ENCODE results near the gene JAG2.

Gene JAG2

DNA sequence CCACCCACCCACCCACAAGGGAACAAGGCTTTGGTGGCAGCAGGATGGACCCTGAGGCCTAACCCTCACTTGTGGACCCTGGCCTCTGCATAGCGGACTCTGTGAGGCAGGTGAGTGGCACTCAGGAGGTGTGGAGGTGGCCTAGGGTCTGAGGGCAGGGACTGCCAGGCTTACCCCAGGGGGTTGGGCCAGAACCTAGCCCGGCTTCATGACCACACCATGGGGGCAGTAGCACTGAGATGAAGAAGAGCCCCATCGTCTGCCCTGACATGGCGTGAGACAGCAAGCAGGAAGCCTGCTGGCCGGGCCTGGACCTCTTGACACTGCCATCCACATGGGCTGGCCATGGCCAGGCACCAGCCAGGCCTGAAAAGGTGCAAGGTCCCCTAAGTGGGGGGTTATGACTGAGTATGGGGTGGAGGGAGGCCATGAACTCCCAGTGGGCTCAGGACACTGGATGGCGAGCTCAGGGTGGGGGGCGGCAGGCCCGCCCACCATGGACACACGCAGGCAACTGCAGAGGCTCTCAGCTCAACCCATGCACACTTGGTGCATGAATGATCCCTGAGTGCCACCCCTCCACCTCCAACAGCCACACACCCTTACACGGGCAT, 29.3 kb downstream of the JAG2 start:
- DNase-seq (no peak), ATAC-seq (no peak)
- Mint-ChIP-seq H3K27me3 (no peaks in the 10 kb centered on the region), H3K36me3 (ENCODE audit: low read depth) (no peaks in the 10 kb centered on the region), H3K4me3 (no peak overlapping the region), H3K27ac (no peak overlapping the region), H3K4me1 (no peaks in the 10 kb centered on the region), H3K9me3 (peaks cover 4% of the 10 kb centered on the region)

DNA sequence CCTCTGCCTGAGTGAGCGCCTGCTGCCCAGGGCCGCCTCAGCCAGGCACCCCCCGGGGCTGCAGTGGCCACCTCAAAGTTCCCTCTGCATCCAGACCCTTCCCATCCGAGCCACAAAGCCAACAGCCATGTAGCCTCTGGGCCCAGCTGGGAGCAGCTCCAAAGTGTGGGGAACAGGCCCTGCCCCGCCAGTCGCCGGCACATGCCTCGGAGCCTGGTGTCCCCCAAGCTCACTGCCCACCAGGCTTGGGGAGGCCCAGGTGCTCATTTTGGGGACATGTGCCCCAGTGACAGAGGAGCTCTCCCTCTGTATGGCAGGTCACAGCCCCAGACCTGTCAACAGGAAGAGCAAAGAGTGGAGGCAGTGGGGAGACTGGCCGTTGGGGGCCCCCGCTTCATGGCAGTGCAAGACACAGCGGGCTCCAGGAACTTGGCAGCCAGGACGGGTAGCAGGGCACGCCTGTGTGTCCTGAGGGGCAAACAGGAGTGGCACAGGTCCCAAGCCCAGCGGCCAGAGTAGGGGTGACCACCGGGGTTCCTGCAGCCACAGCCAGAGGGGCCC, 29.9 kb downstream of the JAG2 start:
- H3K27me3 Mint-ChIP-seq: no peaks in the 10 kb centered on the region
- H3K36me3 Mint-ChIP-seq (ENCODE audit: low read depth): no peaks in the 10 kb centered on the region
- H3K27ac Mint-ChIP-seq: no peak overlapping the region
- H3K9me3 Mint-ChIP-seq: peaks cover 4% of the 10 kb centered on the region
- H3K4me3 Mint-ChIP-seq: no peak overlapping the region
- DNase-seq: no peak
- ATAC-seq: no peak
- H3K4me1 Mint-ChIP-seq: no peaks in the 10 kb centered on the region

DNA sequence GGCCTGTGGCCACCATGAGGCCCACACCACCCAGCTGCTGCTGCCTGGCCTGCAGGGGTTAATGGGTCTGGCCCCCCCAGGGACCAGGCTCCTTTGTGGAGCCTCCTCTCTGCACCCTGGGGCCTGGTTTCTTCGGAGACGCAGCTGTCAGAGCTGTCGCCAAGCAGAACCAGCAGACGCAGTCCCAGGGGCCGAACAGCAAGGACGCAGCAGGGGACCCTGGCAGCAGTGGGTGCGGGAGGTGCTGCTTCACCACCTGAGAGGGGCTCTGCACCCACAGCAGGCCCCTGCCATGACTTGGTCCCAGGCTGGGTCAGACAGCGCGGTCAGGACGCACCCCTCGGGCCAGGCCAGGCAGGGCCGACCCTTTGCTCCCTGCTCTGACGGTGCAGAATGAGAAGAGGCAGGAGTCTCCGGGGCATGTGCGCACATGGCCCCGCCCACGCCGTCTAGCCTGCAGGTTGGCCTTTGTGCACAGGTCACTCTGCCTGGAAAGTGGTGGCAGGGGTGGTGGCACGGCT, 30.5 kb downstream of the JAG2 start:
- H3K4me1 Mint-ChIP-seq: no peaks in the 10 kb centered on the region
- no peak overlapping the region for H3K27ac Mint-ChIP-seq
- H3K9me3 Mint-ChIP-seq: peaks cover 8% of the 10 kb centered on the region
- no peaks in the 10 kb centered on the region for H3K36me3 Mint-ChIP-seq (ENCODE audit: low read depth)
- no peak for ATAC-seq
- H3K27me3 Mint-ChIP-seq: peaks cover 3% of the 10 kb centered on the region
- no peak overlapping the region for H3K4me3 Mint-ChIP-seq
- DNase-seq: no peak

DNA sequence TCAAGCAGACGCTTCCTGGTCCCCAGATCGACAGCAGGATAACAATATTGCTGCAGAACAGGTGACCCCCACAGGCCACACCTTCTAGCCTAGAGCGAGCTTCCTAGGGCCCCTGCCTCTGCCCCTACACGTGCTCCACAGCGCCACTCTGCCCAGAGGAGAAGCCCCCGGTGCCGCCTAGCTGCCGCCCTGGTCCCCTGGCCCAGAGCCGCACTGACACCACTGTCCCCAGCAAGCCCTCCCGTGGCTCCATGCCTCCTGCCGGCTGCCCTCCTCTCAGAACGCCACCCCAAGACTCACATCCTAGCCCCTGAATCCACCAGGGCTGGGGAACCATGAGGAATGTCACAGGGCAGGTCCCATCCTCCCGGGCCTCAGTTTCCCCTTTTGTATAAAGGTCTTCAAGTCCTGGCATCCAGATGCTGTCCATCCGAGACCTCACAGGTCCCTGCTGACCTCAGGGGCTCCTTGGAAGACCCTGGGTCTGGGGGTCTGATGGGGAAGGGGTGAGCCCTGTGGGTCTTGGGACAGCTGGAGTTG, 31.0 kb downstream of the JAG2 start:
- Mint-ChIP-seq H3K27me3 (peaks cover 3% of the 10 kb centered on the region), H3K36me3 (ENCODE audit: low read depth) (no peaks in the 10 kb centered on the region), H3K4me1 (no peaks in the 10 kb centered on the region), H3K9me3 (peaks cover 12% of the 10 kb centered on the region), H3K4me3 (no peak overlapping the region), H3K27ac (no peak overlapping the region)
- DNase-seq (no peak), ATAC-seq (no peak)

DNA sequence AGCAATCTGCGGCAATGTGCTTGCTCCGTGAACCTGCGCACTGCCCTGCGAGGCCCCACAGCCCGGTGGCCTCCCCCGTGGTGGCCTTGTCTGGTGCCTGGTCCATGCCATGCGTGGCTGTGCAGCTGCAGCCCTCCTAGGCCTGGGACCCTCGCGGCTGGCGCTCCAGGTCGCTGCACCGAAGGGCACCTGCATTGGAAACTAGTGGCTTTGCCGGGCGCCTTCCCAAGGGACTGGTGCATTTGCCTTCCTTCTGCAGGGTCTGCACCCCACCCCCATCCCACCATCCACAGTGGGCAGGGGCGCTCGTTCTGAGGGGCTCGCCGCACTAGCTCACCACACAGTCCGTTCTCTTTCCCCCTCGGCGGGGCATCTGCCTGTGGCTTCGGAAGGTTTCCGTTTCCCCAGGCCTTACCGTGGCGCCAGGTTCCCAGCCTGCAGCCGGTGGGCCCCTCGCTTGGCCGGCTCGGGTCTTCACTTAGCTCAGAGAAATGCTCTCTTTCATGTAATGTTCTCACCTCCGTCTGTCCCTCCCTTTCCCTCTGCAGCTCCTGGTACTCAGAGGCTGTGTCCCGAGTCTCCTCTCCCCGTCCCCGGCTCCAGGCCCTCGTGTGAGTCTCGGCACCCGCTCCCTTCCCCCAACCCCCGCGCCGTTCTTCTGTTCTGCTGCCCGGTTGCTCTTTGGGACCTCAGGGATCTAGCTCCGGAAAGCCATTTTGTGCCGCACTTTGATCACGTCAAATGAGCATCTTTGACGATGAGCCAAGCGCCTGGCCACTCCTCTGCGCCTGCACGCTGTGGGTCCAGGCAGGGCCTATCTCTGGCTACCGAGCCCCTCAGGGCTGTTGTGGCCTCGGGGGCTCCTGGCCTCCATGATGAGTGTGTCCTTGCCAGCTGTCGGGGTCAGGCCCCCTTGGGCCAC, 31.9 kb downstream of the JAG2 start:
- no peaks in the 10 kb centered on the region for H3K36me3 Mint-ChIP-seq (ENCODE audit: low read depth)
- no peak for DNase-seq
- H3K27me3 Mint-ChIP-seq: peaks cover 3% of the 10 kb centered on the region
- no peak overlapping the region for H3K27ac Mint-ChIP-seq
- no peak overlapping the region for H3K4me3 Mint-ChIP-seq
- no peak for ATAC-seq
- no peaks in the 10 kb centered on the region for H3K4me1 Mint-ChIP-seq
- H3K9me3 Mint-ChIP-seq: peaks cover 12% of the 10 kb centered on the region

DNA sequence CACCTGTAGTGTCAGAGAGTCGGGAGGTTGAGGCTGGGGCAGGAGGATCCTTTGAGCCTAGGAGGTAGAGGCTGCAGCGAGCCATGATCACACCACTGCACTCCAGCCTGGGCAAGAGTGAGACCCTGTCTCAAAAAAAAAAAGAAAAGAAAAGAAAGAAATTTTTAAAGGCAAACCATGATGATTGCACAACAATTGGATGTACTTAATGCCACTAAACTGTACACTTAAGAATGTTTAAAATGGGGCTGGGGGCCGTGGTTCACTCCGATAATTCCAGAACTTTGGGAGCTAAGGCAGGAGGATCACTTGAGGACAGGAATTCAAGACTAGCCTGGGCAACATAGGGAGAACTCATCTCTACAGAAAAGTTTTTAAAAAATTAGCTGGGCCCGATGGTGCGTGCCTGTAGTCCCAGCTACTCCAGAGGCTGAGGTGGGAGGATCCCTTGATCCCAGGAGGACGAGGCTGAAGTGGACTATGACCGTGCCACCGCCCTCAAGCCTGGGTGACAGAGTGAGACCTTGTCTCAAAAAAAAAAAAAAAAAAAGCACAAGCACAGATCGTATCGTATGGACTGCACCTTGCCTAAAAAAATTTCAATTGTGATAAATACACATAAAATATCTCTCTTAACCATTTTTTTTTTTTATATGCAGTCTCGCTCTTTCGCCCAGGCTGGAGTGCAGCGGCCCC, 32.7 kb downstream of the JAG2 start:
- H3K27ac Mint-ChIP-seq: no peak overlapping the region
- no peaks in the 10 kb centered on the region for H3K36me3 Mint-ChIP-seq (ENCODE audit: low read depth)
- H3K27me3 Mint-ChIP-seq: peaks cover 3% of the 10 kb centered on the region
- H3K9me3 Mint-ChIP-seq: peaks cover 12% of the 10 kb centered on the region
- no peak for ATAC-seq
- DNase-seq: no peak
- H3K4me1 Mint-ChIP-seq: no peaks in the 10 kb centered on the region
- no peak overlapping the region for H3K4me3 Mint-ChIP-seq

DNA sequence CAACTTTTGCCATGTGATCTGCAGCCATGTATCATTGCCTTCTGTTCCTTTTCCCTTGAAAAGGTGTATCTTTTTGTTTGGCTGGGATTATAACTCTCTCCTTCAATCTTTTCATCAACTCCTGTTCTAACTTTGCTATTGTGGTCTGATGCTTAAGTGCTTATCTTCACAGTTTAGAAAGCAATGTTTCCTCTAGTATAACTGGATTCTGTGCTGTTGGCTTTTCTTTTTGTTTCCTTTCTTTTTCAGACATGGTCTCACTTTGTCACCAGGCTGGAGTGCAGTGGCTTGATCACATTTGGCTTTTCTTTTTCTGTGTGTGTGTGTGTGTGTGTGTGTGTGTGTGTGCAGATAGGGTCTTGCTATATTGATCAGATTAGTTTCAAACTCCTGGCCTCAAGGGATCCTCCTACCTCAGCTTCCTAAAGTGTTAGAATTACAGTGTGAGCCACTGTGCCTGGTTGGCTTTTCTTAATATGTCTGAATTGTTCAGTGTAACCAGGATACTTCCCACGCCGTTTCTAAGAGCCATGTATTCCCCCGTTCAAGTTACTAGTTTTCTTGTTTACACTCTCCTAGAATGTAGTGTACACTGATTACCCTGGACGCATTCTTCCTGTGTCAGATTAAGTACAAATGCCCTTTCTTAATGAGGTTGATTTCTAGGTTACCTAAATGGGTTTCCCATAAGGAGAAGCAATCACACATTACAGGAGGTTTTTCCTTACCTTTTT, 35.5 kb downstream of the JAG2 start:
- DNase-seq: no peak
- H3K9me3 Mint-ChIP-seq: peaks cover 8% of the 10 kb centered on the region
- H3K27ac Mint-ChIP-seq: no peak overlapping the region

DNA sequence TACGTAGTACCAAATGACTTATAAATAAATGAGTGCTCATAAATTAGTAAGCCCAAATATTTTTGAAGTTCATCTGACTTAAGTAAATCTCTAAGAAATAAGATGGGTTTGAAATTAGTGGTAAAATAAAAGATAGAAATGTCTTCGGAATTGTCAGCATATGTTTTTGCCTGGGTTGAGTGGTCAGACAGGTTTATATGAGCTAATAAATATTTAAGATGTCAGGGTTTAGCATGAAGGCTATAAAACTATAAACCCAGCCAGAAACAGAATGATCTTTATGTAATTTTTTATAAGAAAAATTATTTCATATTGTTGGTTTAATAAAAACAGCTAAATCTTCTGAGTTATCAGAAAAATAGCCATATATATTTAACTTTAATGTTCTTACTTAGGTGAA, 37.3 kb downstream of the JAG2 start:
- Mint-ChIP-seq H3K36me3 (ENCODE audit: low read depth) (no peaks in the 10 kb centered on the region), H3K4me3 (no peak overlapping the region), H3K27ac (no peak overlapping the region), H3K4me1 (no peaks in the 10 kb centered on the region), H3K27me3 (peaks cover 20% of the 10 kb centered on the region), H3K9me3 (peaks cover 8% of the 10 kb centered on the region)
- DNase-seq: no peak
- no peak for ATAC-seq

More for the DNA sequence above, 35.5 kb downstream of the JAG2 start:
- Mint-ChIP-seq H3K36me3 (ENCODE audit: low read depth) (no peaks in the 10 kb centered on the region), H3K4me1 (no peaks in the 10 kb centered on the region), H3K27me3 (peaks cover 8% of the 10 kb centered on the region), H3K4me3 (no peak overlapping the region)
- ATAC-seq: no peak

DNA sequence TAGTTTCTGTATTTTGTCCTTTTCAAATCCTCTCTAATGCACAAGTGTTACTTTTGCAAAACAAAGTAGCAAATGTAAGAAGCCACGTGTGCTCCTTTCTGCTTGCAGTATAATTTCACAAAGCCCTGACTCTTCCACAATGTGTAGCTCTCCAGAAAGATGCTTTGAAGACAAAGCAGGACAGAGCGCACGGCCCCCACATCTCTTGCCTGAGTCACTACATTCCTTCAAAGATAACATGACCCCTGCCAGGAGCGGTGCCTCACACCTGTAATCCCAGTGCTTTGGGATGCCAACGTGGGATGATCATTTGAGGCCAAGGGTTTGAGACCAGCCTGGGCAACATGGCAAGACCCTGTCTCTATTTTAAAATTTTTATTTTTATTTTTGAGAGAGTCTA, 40.5 kb downstream of the JAG2 start:
- Mint-ChIP-seq H3K9me3 (peaks cover 4% of the 10 kb centered on the region), H3K4me3 (no peak overlapping the region), H3K27ac (no peak overlapping the region), H3K27me3 (peaks cover 27% of the 10 kb centered on the region), H3K36me3 (ENCODE audit: low read depth) (no peaks in the 10 kb centered on the region), H3K4me1 (peaks cover 2% of the 10 kb centered on the region)
- no peak for DNase-seq
- ATAC-seq: no peak

DNA sequence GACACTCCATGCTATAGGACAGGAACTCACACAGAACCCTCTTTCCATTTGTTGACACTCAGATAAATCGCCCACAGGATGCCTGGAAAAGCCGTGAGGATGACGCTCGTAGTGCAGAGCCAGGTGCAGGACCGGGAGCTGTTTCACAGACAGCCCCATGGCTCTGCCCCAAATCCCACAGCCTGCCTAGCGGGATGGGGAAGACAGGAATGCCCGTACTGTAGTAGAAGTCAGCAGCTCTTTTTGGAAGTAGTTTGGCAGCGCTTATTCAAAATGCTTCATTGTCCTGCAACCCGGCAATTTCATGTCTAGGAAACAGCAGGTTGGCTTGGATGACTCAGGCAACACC, 41.6 kb downstream of the JAG2 start:
- Mint-ChIP-seq H3K4me1 (peaks cover 2% of the 10 kb centered on the region), H3K9me3 (peaks cover 4% of the 10 kb centered on the region), H3K27ac (no peak overlapping the region), H3K27me3 (peaks cover 27% of the 10 kb centered on the region), H3K4me3 (no peak overlapping the region), H3K36me3 (ENCODE audit: low read depth) (no peaks in the 10 kb centered on the region)
- ATAC-seq (no peak), DNase-seq (no peak)

DNA sequence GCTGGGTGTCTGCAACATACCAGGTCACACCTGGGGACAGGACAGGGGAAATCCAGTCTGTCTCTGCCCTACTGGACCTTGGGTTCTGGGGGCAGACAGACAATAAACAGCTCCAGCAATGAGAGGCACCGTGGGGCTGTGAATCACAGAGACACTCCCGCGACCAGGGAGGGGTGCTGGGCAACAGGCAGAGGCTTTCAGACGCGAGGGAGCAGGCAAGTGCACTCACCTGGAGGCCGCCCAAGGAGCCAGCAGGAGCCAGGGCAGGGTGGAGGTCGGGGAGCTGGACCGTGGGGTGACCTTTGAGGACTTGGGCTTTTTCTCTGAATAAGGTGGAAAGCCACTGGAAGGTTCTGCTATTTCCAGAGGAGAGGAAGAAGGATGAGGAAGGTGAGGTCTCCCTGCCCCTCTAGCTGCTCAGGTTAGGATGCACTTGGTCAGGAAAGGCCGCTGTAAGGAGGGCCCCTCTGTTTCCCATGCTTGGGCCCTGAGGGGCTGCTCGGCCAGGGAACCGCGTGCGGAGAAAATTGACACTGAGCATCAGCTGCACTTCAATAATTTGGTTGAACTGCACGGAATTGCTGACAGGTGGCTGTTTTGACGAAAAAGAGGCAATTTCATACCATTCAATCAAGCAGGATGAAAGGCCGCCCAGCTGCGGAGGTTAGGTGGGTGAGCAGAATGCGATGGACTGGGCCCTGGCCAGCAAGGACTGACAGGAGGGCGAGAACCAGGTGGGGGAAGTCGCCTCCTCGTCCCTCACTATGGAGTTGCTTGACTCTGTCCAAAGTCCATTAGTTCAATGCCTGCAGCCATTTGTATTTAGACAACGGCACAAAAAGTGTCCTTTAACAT, 42.2 kb downstream of the JAG2 start:
- ATAC-seq (no peak), DNase-seq (no peak)
- H3K4me1 Mint-ChIP-seq: peaks cover 2% of the 10 kb centered on the region
- H3K36me3 Mint-ChIP-seq (ENCODE audit: low read depth): no peaks in the 10 kb centered on the region
- H3K27ac Mint-ChIP-seq: no peak overlapping the region
- H3K4me3 Mint-ChIP-seq: no peak overlapping the region
- peaks cover 5% of the 10 kb centered on the region for H3K9me3 Mint-ChIP-seq
- peaks cover 27% of the 10 kb centered on the region for H3K27me3 Mint-ChIP-seq

DNA sequence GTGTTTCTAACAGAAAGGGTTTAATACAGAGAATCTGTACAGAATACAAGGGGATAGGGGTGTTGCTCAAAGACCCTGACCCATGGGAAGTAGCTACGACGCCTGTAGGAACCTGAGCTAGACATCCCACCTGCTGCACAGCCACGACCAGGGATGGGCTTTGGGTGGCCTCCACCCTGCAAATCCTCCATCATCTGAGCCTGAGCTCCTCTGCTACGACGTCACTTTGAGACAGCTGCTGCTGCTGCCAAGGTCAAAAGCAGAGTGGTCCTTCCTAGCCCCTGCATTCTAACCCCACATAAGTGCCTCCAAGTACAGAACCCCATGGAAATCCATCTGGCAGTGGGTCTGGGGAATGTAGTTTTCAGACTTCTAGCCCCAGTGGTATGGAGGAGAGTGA, 43.8 kb downstream of the JAG2 start:
- DNase-seq (no peak), ATAC-seq (no peak)
- H3K27me3 Mint-ChIP-seq: peaks cover 27% of the 10 kb centered on the region
- peaks cover 5% of the 10 kb centered on the region for H3K9me3 Mint-ChIP-seq
- H3K36me3 Mint-ChIP-seq (ENCODE audit: low read depth): no peaks in the 10 kb centered on the region
- peaks cover 2% of the 10 kb centered on the region for H3K4me1 Mint-ChIP-seq
- H3K4me3 Mint-ChIP-seq: no peak overlapping the region
- H3K27ac Mint-ChIP-seq: no peak overlapping the region

Measured in activated naive CD8-positive, alpha-beta T cell treated with anti-CD3 and anti-CD28 coated beads, Interleukin-2, amount 50 U/mL, for 24 hours (primary cell).